H1 (cell line): ENCODE results near the gene RASD2. TPM values are rescaled to one million over a fixed set of nuclear protein-coding genes. Genes with fewer than 3 reads are reported as not detected.

ENCODE experiments used
- CTCF ChIA-PET: fragments of 300-600 bp; sonication (Branson Sonifier 250); formaldehyde crosslinking; loops from one replicate; lab custom pipeline; 2021; ENCODE audit not compliant: partially characterized antibody; lab: Charles Lee
- POLR2A ChIA-PET: fragments of 300-600 bp; sonication (Branson Sonifier 250); formaldehyde crosslinking; loops from one replicate; lab custom pipeline; 2021; ENCODE audit warnings: inconsistent platforms; ENCODE audit not compliant: partially characterized antibody; lab: Charles Lee
- DNase-seq, 2 experiments: peaks; one replicate each; pipeline versions ENCODE4 v3.0.0 to v3.0.0-alpha.2; 2010 to 2022; ENCODE audit warnings: low spot score in 2 of 2, low read depth in 1 of 2, mixed read lengths in 1 of 2
- FAIRE-seq: peaks from 2 replicates; lab custom pipeline; 2011; peaks lifted over from hg19 to GRCh38; lab: Jason Lieb, UNC
- H2AFZ ChIP-seq: 2 replicates; pipeline ENCODE4 v1.8.1; 2012; ENCODE audit warnings: low read length, inconsistent platforms
- H2AK5ac ChIP-seq: 2 replicates; pipeline ENCODE4 v1.6.1; 2013; ENCODE audit warnings: low read depth, low read length
- H2BK120ac ChIP-seq: replicated peaks from 2 replicates; pipeline ENCODE3; 2013; ENCODE audit warnings: low read depth, low read length, inconsistent platforms
- H2BK12ac ChIP-seq: 2 replicates; pipeline ENCODE4 v1.6.1; 2013; ENCODE audit warnings: low read depth, low read length
- H2BK15ac ChIP-seq: 2 replicates; pipeline ENCODE4 v1.6.1; 2013; ENCODE audit warnings: low read length
- H2BK20ac ChIP-seq: 2 replicates; pipeline ENCODE4 v1.6.1; 2013; ENCODE audit warnings: low read length
- H2BK5ac ChIP-seq: 2 replicates; pipeline ENCODE4 v1.6.1; 2013; ENCODE audit warnings: low read depth, low read length
- H3K14ac ChIP-seq: 2 replicates; pipeline ENCODE4 v1.6.1; 2013; ENCODE audit warnings: inconsistent platforms; ENCODE audit not compliant: insufficient read length
- H3K18ac ChIP-seq: 2 replicates; pipeline ENCODE4 v1.6.1; 2013; ENCODE audit warnings: low read length; ENCODE audit errors: extremely low read depth
- H3K23ac ChIP-seq: 2 replicates; pipeline ENCODE4 v1.6.1; 2013; ENCODE audit warnings: inconsistent platforms; ENCODE audit not compliant: insufficient read length
- H3K23me2 ChIP-seq: 2 replicates; pipeline ENCODE4 v1.6.1; 2013; ENCODE audit warnings: low read depth, low read length
- H3K27ac ChIP-seq: 2 replicates; pipeline ENCODE4 v1.6.1; 2011; ENCODE audit warnings: low read depth, low read length, inconsistent platforms
- H3K27me3 ChIP-seq, 4 experiments: replicated peaks in 1 of 4; 1 replicate in 1 of 4; 2 replicates in 3 of 4; pipeline versions ENCODE4 v1.6.1 to v1.8.1; 2011 to 2013; ENCODE audit warnings: low read length in 3 of 4, mild to moderate bottlenecking in 3 of 4, inconsistent platforms in 2 of 4, mixed read lengths in 2 of 4, moderate library complexity in 1 of 4; ENCODE audit not compliant: control insufficient read depth in 3 of 4, insufficient read depth in 3 of 4; ENCODE audit errors: extremely low read depth in 1 of 4
- H3K36me3 ChIP-seq, 4 experiments: 2 replicates each; pipeline versions ENCODE4 v1.6.1 to v1.8.1; 2011 to 2013; ENCODE audit warnings: mild to moderate bottlenecking in 4 of 4, low read length in 3 of 4, moderate library complexity in 2 of 4, control low read depth in 1 of 4, inconsistent platforms in 1 of 4; ENCODE audit not compliant: insufficient read depth in 4 of 4, control insufficient read depth in 2 of 4
- H3K4ac ChIP-seq: replicated peaks from 2 replicates; pipeline ENCODE3; 2013; ENCODE audit warnings: low read length, low read depth, mixed read lengths, inconsistent platforms; ENCODE audit not compliant: insufficient read length
- H3K4me1 ChIP-seq, 4 experiments: replicated peaks in 1 of 4; 1 replicate in 1 of 4; 2 replicates in 3 of 4; pipeline versions ENCODE4 v1.6.1 to v1.8.1; 2011 to 2013; ENCODE audit warnings: low read length in 3 of 4, inconsistent platforms in 2 of 4, mixed read lengths in 1 of 4; ENCODE audit not compliant: insufficient read depth in 4 of 4, control insufficient read depth in 3 of 4
- H3K4me2 ChIP-seq, 2 experiments: 2 replicates each; pipeline versions ENCODE4 v1.6.1 to v1.8.1; 2011 to 2013; ENCODE audit warnings: low read depth in 2 of 2, low read length in 2 of 2, control low read depth in 1 of 2, inconsistent platforms in 1 of 2, mild to moderate bottlenecking in 1 of 2; ENCODE audit not compliant: insufficient read depth in 1 of 2
- H3K4me3 ChIP-seq, 4 experiments: fragments of 200-600, 300-600 bp in 1 of 4; sonication (generic), shearing (Covaris generic), sonication (Bioruptor Twin) in 1 of 4; 2 replicates each; pipeline versions ENCODE4 v1.5.1 to v1.8.1; 2011 to 2016; ENCODE audit warnings: low read length in 4 of 4, low read depth in 3 of 4, control low read depth in 2 of 4, inconsistent platforms in 2 of 4, mild to moderate bottlenecking in 2 of 4, mixed read lengths in 1 of 4, moderate library complexity in 1 of 4; ENCODE audit not compliant: insufficient read depth in 2 of 4; ENCODE audit errors: extremely low read depth in 1 of 4
- H3K56ac ChIP-seq: replicated peaks from 2 replicates; pipeline ENCODE3; 2013; ENCODE audit warnings: low read depth, mild to moderate bottlenecking, mixed read lengths, low read length, inconsistent platforms; ENCODE audit not compliant: insufficient read length
- H3K79me1 ChIP-seq: 2 replicates; pipeline ENCODE4 v1.6.1; 2013; ENCODE audit warnings: low read depth, low read length, control low read depth
- H3K79me2 ChIP-seq, 2 experiments: 2 replicates each; pipeline versions ENCODE4 v1.6.1 to v1.8.1; 2012 to 2013; ENCODE audit warnings: low read length in 2 of 2, mild to moderate bottlenecking in 2 of 2, inconsistent platforms in 1 of 2; ENCODE audit not compliant: insufficient read depth in 2 of 2, control insufficient read depth in 1 of 2
- H3K9ac ChIP-seq, 4 experiments: replicated peaks in 1 of 4; 1 replicate in 1 of 4; 2 replicates in 3 of 4; pipeline versions ENCODE4 v1.6.1 to v1.8.1; 2011 to 2013; ENCODE audit warnings: low read depth in 3 of 4, low read length in 3 of 4, control low read depth in 2 of 4, mild to moderate bottlenecking in 2 of 4, moderate library complexity in 2 of 4, inconsistent platforms in 1 of 4; ENCODE audit errors: extremely low read depth in 1 of 4
- H3K9me3 ChIP-seq, 2 experiments: 2 replicates each; pipeline versions ENCODE4 v1.6.1 to v1.8.1; 2012 to 2013; ENCODE audit warnings: mild to moderate bottlenecking in 2 of 2, moderate library complexity in 2 of 2, control low read depth in 1 of 2, inconsistent platforms in 1 of 2, low read depth in 1 of 2, low read length in 1 of 2, mixed read lengths in 1 of 2; ENCODE audit not compliant: insufficient read depth in 2 of 2
- H4K20me1 ChIP-seq, 2 experiments: replicated peaks in 1 of 2; 2 replicates each; pipeline versions ENCODE3 to v1.8.1; 2011 to 2013; ENCODE audit warnings: inconsistent platforms in 2 of 2, low read length in 2 of 2, mild to moderate bottlenecking in 1 of 2; ENCODE audit not compliant: insufficient read depth in 2 of 2, control insufficient read depth in 1 of 2
- H4K5ac ChIP-seq: 2 replicates; pipeline ENCODE4 v1.6.1; 2013; ENCODE audit warnings: low read length, low read depth, mixed read lengths, inconsistent platforms; ENCODE audit not compliant: insufficient read length
- H4K8ac ChIP-seq: 2 replicates; pipeline ENCODE4 v1.8.0; 2013; ENCODE audit warnings: mild to moderate bottlenecking, moderate library complexity, low read length, inconsistent platforms; ENCODE audit not compliant: insufficient read depth; ENCODE audit errors: extremely low read depth
- H4K91ac ChIP-seq: replicated peaks from 2 replicates; pipeline ENCODE3; 2013; ENCODE audit warnings: low read length, mixed read lengths, inconsistent platforms; ENCODE audit not compliant: insufficient read length
- KDM1A ChIP-seq: fragments of 200-600, 300-600 bp; sonication (generic); IDR thresholded peaks from 2 replicates; pipeline ENCODE4 v1.7.1; 2016; ENCODE audit warnings: mild to moderate bottlenecking, low read length, borderline replicate concordance
- SIX5 ChIP-seq: IDR thresholded peaks from 2 replicates; pipeline ENCODE4 v1.6.1; 2011; ENCODE audit warnings: mild to moderate bottlenecking, low read depth, low read length
- WGBS, 2 experiments: shearing (Covaris generic) in 1 of 2; methylation state at CpG; one replicate each; pipeline versions ENCODE4 v1.1.6 to v1.1.7; 2013 to 2015; ENCODE audit warnings: low lambda C conversion rate in 2 of 2, mixed read lengths in 2 of 2, inconsistent platforms in 1 of 2, low coverage in 1 of 2, missing lambda C conversion rate in 1 of 2; ENCODE audit not compliant: insufficient replicate concordance in 2 of 2, insufficient coverage in 1 of 2, insufficient read length in 1 of 2; ENCODE audit errors: extremely low coverage in 1 of 2, missing lambda C conversion rate in 1 of 2; 5-methylcytosine and 5-hydroxymethylcytosine counted together
- polyA plus RNA-seq, 7 experiments: library from polyadenylated mRNA; depleted of rRNA in 3 of 7; stranded (reverse) in 5 of 7; unstranded in 2 of 7; fragments of >200 nt in 5 of 7; fragments of 200-250 nt in 2 of 7; gene quantifications; 1 replicate in 5 of 7; 2 replicates in 1 of 7; 4 replicates in 1 of 7; pipeline versions ENCODE4 v1.2.1 to v1.2.3, GENCODE V29; 2011 to 2013; ENCODE audit warnings: missing spikeins in 2 of 7, mixed read lengths in 2 of 7
- total RNA-seq: library from RNA; stranded (reverse); fragmentation: NEBNext Ultra II Directional; extraction: Animal tissue kit (Norgen Biotek cat#: 25700); gene quantifications from 2 replicates; pipeline ENCODE4 v1.2.1, GENCODE V29; 2021

The RASD2 gene
- total and polyA plus RNA-seq, 2 of the 8 experiments (the other 6 are each of a cell fraction or from before 2014, with no cell fraction given) = 1.9 to 5.1 TPM

GRCh38 chr22:35575116-35575748, 34.6 kb downstream of the RASD2 start:
- no peaks in the 10 kb centered on the region for H3K4me1 ChIP-seq
- H2BK5ac ChIP-seq = no peak overlapping the region
- no peak overlapping the region for H2BK12ac ChIP-seq
- H3K18ac ChIP-seq = no peak overlapping the region
- H4K20me1 ChIP-seq = no peaks in the 10 kb centered on the region
- CTCF ChIA-PET = interaction anchor here (0.6 to 11.8 kb wide), 8 partner anchors 9 to 142 kb away, joined by 3 to 124 read pairs (median 4); no protein-coding TSS in a partner anchor
- no peak overlapping the region for H3K23ac ChIP-seq
- H4K8ac ChIP-seq = peak overlapping the region; percentile 90
- H2BK15ac ChIP-seq = no peak overlapping the region
- H3K23me2 ChIP-seq = peaks cover 7% of the 10 kb centered on the region; the same call in 1 of the 2 replicates
- H3K4me3 ChIP-seq = no peak overlapping the region
- no peaks in the 10 kb centered on the region for H3K79me2 ChIP-seq
- H3K9ac ChIP-seq = no peak overlapping the region
- H2BK20ac ChIP-seq = no peak overlapping the region
- no peak overlapping the region for H3K56ac ChIP-seq
- no peaks in the 10 kb centered on the region for H3K27me3 ChIP-seq
- no peak overlapping the region for H3K4ac ChIP-seq
- TF ChIP-seq SIX5 (no peak), KDM1A (peak; percentile 66)
- H3K9me3 ChIP-seq = no peaks in the 10 kb centered on the region
- H3K79me1 ChIP-seq = no peaks in the 10 kb centered on the region
- H2AK5ac ChIP-seq = no peak overlapping the region
- no peak overlapping the region for H3K14ac ChIP-seq
- POLR2A ChIA-PET = interaction anchor here (0.7 to 1.3 kb wide), 5 partner anchors 20 to 149 kb away, joined by 3 to 5 read pairs (median 3); no protein-coding TSS in a partner anchor
- DNase-seq = no peak
- H3K27ac ChIP-seq = no peak overlapping the region
- H3K4me2 ChIP-seq = no peak overlapping the region
- WGBS, 2 experiments = 83% methylated on average over 15 of the region's 15 CpGs; no CpG with 5 or more reads in 1 of the 2 experiments
- H2BK120ac ChIP-seq = no peak overlapping the region
- H4K91ac ChIP-seq = no peak overlapping the region
- H4K5ac ChIP-seq = no peak overlapping the region
- FAIRE-seq = no peak
- H2AFZ ChIP-seq = no peak overlapping the region
- H3K36me3 ChIP-seq = no peaks in the 10 kb centered on the region
